D721Med (cell line): ENCODE data around the gene NOTUM.

Experiments
- DNase-seq: peaks from one replicate; pipeline ENCODE4 v3.0.0; 2011; ENCODE audit warnings: low spot score; ENCODE audit not compliant: insufficient read length
- FAIRE-seq: peaks from 2 replicates; lab custom pipeline; 2011; peaks lifted over from hg19 to GRCh38; lab: Jason Lieb, UNC
- TF ChIP-seq, protein P1 (sequence below): IDR thresholded peaks from 2 replicates; pipeline ENCODE4 v1.5.1; 2012; ENCODE audit warnings: mild to moderate bottlenecking, control low read depth; ENCODE audit not compliant: insufficient read depth; ENCODE audit errors: missing control alignments

The NOTUM gene

GRCh38 chr17:82000803-82001570, 40.0 kb upstream of the NOTUM start:
- peak; percentile 81 for DNase-seq
- TF ChIP-seq, protein P1, sequence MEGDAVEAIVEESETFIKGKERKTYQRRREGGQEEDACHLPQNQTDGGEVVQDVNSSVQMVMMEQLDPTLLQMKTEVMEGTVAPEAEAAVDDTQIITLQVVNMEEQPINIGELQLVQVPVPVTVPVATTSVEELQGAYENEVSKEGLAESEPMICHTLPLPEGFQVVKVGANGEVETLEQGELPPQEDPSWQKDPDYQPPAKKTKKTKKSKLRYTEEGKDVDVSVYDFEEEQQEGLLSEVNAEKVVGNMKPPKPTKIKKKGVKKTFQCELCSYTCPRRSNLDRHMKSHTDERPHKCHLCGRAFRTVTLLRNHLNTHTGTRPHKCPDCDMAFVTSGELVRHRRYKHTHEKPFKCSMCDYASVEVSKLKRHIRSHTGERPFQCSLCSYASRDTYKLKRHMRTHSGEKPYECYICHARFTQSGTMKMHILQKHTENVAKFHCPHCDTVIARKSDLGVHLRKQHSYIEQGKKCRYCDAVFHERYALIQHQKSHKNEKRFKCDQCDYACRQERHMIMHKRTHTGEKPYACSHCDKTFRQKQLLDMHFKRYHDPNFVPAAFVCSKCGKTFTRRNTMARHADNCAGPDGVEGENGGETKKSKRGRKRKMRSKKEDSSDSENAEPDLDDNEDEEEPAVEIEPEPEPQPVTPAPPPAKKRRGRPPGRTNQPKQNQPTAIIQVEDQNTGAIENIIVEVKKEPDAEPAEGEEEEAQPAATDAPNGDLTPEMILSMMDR: no peak
- FAIRE-seq: no peak

DNA sequence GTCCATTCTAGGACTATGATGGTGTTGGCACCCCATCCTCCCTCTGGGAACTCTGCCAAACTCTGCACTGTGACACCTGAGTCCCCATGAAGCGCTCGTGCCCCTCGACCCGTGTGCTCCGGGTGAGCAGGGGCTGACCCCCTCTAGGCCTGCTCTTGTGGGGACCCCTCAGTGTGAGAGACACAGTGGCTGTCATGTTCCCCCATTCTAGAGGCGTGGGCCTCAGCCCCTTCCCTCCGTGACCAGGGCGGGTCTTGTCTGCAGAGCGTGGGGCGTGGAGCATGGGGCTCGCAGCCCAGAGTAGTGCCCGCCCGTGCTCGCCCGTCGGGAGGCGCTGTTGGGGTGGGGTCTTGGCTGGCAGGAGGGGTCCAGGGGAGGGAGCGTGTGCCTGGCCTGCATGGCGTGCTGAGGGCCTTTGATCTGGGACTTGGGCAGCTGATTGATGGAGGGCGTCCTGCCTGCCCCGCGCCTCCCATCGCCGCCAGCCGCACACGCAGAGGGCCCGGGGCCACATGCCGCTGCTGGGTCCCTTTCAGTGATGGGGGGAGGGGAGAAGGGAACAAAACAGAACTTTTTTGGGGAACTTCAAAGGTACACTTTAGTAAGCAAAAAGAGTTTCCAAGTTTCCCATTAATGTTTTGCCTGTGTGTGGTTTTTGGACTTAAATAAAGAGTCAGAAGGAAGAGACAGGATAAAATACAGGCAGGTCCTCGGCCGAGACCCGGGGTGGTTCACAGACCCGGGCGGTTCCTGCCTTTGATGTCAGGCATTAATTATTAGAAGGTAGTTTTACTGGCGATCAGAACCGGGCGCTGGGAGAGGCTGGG, 39.2 kb upstream of the NOTUM start:
- DNase-seq: no peak
- no peak for FAIRE-seq
- TF ChIP-seq, protein P1: no peak

GRCh38 chr17:81999587-81999975, 38.6 kb upstream of the NOTUM start:
- no peak for FAIRE-seq
- no peak for DNase-seq
- TF ChIP-seq, protein P1: no peak

- no peak for FAIRE-seq
- no peak for DNase-seq
- TF ChIP-seq, protein P1: no peak
Measured at GRCh38 chr17:81998691-81999438, 37.9 kb upstream of the NOTUM start.

GRCh38 chr17:81998212-81998611, 37.2 kb upstream of the NOTUM start:
- TF ChIP-seq, protein P1: no peak
- FAIRE-seq: no peak
- DNase-seq: no peak

DNA sequence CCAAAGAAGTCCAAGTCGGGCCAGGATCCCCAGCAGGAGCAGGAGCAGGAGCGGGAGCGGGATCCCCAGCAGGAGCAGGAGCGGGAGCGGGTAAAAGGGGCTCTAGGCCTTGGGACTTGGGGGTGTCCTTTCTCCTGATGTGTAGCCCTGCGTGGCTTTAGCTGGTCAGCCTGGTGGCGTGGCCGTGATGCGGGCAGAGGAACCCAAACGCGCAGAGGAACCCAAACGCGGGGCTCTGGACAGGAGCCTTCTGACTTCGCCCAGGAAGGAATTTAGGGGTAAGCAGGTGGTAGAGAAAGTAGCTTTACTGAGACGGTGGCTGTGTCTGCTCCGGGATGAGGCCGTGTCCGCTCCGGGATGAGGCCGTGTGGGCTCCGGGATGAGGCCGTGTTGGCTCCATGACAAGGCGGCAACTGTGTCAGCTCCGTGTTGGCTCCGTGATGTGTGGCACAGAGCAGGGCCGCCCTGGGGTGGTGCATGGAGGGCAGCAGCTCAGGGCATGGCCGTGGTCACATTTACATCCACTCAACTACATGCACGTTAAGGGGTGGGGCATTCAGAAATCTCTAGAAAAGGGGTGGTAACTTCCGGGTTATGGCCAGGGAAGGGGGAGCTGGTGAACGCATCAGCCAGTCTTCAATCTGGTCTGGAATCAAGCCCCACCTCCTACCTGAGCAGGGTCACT, 35.9 kb upstream of the NOTUM start:
- TF ChIP-seq, protein P1: no peak
- no peak for FAIRE-seq
- DNase-seq: no peak
